ENCODE measurements around the gene DOCK9.
"Not testable (repeated sequence)": the region's sequence is repeated elsewhere in the genome, so short reads cannot be mapped to it uniquely, and the experiment has no call there.

DOCK9 gene

DNA sequence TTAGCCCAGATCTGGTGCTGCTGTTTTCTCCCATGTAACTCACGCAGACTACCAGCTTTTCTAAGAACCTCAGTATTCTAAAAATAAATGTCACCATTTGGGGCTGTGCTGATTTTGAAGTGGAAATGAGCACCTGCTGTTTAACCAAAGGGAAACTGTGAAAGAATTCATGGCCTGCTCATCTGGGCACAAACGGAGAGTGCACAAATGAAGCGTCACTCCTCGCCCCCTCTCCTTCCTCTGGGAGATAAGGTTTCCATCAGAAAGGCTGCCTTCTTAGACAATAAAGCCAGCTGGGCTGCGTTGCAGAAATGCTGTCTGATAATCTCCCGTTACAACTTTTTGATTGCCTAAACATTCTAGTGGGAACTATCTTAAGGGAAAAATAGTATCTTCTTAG, 151.7 kb downstream of the DOCK9 start:
- H3K36me3 Mint-ChIP-seq (ENCODE audit: low read depth), result peaks cover 88% of the 10 kb centered on the region
- DNase-seq, result no peak
- H3K4me1 Mint-ChIP-seq (ENCODE audit: low read depth), result peaks cover 12% of the 10 kb centered on the region
- H3K27me3 Mint-ChIP-seq, result no peaks in the 10 kb centered on the region
- H3K27ac Mint-ChIP-seq, result no peak overlapping the region
- H3K9me3 Mint-ChIP-seq, result no peaks in the 10 kb centered on the region
- no peak overlapping the region for H3K4me3 Mint-ChIP-seq

DNA sequence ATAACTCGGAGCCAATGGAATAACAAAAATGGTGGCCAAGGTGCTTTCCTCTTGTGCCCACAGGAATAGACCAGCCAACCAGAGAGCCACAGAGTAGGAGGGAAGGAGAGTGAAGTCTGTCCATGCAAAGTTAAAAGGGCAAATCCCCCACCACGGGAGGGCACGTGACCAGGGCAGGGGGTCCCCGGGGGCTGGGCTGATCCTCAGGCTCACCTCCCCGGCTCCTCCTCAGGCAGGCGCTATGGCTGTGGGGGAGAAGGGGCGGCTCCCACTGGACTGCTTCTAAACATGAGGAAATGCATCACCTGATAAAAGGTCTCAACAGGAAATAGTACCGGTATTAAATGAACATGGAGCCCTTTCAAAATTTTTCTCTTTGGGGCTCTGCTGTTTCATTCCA, 152.2 kb downstream of the DOCK9 start:
- no peak overlapping the region for H3K27ac Mint-ChIP-seq
- no peak for DNase-seq
- H3K36me3 Mint-ChIP-seq (ENCODE audit: low read depth), result peaks cover 88% of the 10 kb centered on the region
- no peaks in the 10 kb centered on the region for H3K27me3 Mint-ChIP-seq
- no peaks in the 10 kb centered on the region for H3K9me3 Mint-ChIP-seq
- no peak overlapping the region for H3K4me3 Mint-ChIP-seq
- H3K4me1 Mint-ChIP-seq (ENCODE audit: low read depth), result peaks cover 12% of the 10 kb centered on the region

DNA sequence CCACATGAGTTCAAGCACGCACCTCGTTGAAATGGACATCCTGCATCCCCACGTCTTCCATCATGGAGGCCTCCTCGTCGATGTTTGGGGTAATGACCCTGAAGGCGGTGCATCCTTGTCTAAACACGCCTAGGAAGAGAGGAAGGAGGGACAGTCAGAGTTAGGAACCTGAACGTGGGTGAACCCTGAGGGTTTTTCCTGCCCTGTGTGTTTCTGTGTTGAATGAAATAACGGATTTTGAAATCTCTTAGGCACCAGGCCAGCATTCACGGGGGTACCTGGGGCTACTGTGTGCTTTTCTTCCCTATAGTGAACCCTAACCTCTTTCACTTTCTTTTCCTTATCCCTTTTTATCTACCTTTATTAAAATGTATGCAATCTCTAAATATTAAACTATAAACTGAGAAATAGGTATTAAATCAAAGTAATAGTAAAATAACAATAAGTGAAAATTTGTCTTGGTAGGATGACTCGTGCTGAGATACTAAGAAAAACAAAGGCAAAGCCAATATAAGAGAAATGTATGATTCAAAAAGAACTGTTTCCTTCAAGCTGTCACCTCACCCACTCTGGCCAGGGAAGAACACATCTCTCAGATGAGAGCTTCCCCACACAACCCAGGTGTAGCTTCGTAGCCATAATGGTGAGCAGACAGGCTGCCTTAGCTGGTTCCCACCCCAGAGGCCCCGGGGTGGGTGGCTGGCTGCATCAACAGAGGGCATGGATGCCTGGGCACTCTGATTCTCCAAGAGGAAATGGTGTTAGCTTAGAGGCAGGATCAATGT, 153.3 kb downstream of the DOCK9 start:
- no peaks in the 10 kb centered on the region for H3K9me3 Mint-ChIP-seq
- no peak for DNase-seq
- peaks cover 88% of the 10 kb centered on the region for H3K36me3 Mint-ChIP-seq (ENCODE audit: low read depth)
- H3K27ac Mint-ChIP-seq, result peak overlapping the region; percentile 16
- no peaks in the 10 kb centered on the region for H3K27me3 Mint-ChIP-seq
- H3K4me3 Mint-ChIP-seq, result no peak overlapping the region
- peaks cover 12% of the 10 kb centered on the region for H3K4me1 Mint-ChIP-seq (ENCODE audit: low read depth)

DNA sequence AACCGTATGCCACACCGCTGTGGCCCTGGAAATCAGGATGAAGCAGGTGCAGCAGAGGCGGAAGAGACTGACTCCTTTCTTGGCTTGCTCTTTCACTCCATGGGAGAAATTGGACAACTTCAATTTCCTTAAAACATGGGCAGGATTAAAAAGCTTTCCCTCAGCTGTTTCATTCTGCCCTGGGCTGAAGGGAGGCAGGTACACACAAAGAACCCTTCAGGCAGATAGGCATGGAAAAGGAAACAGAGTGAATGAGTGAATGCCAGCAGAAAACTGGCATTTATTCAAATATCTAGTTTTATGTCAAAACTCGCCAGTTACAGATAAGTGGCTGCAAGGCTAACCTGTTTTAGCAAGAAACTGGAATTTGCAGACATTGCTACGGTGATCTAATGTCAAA, 154.4 kb downstream of the DOCK9 start:
- Mint-ChIP-seq H3K4me3 (no peak overlapping the region), H3K4me1 (ENCODE audit: low read depth) (peaks cover 12% of the 10 kb centered on the region), H3K36me3 (ENCODE audit: low read depth) (peaks cover 86% of the 10 kb centered on the region), H3K9me3 (no peaks in the 10 kb centered on the region), H3K27ac (no peak overlapping the region), H3K27me3 (no peaks in the 10 kb centered on the region)
- DNase-seq, result no peak

DNA sequence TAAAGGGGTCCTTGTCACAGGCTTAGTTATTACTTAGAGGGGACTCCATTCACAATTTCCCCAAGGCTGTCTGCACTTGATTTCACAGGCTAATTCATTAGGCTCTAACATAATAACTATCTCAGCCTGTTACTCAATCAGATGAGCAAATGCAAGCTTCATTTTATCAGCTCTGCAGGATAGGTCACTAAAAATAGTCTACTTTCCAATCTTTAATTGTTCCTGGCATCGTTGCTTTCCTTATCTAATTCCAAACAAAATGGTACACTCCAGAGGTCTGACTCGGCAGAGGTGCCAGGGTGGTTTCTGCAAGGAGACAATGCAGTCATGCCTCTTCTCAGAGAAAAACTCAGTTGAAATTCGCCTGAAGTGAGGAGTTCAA, 155.6 kb downstream of the DOCK9 start:
- H3K27ac Mint-ChIP-seq, result no peak overlapping the region
- H3K36me3 Mint-ChIP-seq (ENCODE audit: low read depth), result peaks cover 82% of the 10 kb centered on the region
- no peak for DNase-seq
- no peaks in the 10 kb centered on the region for H3K9me3 Mint-ChIP-seq
- H3K27me3 Mint-ChIP-seq, result no peaks in the 10 kb centered on the region
- no peak overlapping the region for H3K4me3 Mint-ChIP-seq
- peaks cover 12% of the 10 kb centered on the region for H3K4me1 Mint-ChIP-seq (ENCODE audit: low read depth)

DNA sequence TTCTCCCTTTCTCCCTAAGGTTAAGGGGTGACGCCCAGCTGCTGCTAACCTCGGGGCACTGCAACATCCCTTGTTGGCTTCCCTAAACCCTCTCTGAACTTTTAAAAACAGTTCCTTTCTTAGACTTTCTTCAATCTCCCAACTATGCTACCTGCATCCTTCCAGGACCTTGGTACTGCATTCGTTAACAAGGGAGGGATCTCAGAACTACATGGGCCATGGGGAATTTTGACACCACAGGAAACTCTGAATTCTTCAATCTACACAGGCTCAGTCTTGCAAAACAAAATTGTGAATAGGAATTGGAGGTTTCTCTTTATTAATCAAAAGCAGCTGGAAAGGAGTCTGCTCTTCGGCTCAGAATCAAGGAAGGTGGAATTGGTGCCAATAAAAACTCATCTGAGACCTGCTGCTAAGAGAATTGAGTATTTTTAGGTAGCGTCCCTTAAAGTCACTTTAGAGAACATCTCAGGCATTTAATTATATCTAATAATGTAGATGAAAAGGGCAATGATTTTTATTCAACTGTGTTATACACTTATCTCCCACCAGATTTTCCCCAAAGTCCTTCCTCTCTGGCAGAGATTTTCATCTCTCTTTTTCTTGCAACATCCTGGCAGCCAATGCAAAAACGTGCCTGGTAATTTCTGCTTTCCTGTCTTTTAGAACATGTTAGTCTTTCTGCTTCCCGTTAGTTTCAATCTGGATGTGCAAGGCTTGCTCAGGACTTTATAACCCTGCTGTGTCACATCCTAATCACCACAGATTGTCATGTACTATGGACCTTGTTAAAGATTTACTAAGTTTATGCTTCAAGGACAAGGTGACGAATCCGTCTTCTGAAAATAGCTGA, 156.3 kb downstream of the DOCK9 start:
- peaks cover 10% of the 10 kb centered on the region for H3K4me1 Mint-ChIP-seq (ENCODE audit: low read depth)
- H3K27ac Mint-ChIP-seq, result no peak overlapping the region
- no peak overlapping the region for H3K4me3 Mint-ChIP-seq
- no peaks in the 10 kb centered on the region for H3K27me3 Mint-ChIP-seq
- peaks cover 86% of the 10 kb centered on the region for H3K36me3 Mint-ChIP-seq (ENCODE audit: low read depth)
- no peaks in the 10 kb centered on the region for H3K9me3 Mint-ChIP-seq
- DNase-seq, result no peak

DNA sequence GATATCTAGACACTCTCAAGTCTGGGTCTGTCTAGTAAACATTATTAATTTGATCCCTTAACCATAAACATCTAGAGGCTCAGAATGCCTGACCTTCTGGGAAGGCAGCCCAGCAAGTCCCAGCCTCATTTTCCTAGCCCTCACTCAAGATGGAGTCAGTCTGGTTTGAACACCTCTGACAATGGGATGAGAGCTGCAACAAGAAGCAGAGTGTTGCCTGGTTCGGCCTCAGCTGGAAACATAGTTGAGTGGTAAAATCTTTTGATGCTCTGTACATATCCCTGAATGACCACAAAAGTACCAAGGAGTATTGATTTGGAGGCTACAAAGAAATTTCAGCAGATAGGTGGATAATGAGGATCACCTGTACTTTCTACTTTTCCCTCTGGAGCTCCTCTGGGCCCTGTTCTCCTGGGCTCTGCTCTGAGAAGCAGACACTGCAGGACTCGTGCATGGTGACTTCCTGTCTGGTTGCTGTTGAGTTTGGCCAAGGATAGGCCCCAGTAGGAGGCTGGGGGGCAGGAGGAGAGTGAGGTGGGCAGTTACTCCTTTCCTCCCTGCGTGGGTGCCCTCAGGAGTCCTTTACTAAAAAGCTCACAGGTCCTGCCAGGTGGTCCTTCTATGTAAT, 157.0 kb downstream of the DOCK9 start:
- no peak for DNase-seq
- H3K27me3 Mint-ChIP-seq, result no peaks in the 10 kb centered on the region
- H3K36me3 Mint-ChIP-seq (ENCODE audit: low read depth), result peaks cover 86% of the 10 kb centered on the region
- no peaks in the 10 kb centered on the region for H3K9me3 Mint-ChIP-seq
- H3K4me3 Mint-ChIP-seq, result no peak overlapping the region
- H3K4me1 Mint-ChIP-seq (ENCODE audit: low read depth), result peaks cover 5% of the 10 kb centered on the region
- H3K27ac Mint-ChIP-seq, result no peak overlapping the region

DNA sequence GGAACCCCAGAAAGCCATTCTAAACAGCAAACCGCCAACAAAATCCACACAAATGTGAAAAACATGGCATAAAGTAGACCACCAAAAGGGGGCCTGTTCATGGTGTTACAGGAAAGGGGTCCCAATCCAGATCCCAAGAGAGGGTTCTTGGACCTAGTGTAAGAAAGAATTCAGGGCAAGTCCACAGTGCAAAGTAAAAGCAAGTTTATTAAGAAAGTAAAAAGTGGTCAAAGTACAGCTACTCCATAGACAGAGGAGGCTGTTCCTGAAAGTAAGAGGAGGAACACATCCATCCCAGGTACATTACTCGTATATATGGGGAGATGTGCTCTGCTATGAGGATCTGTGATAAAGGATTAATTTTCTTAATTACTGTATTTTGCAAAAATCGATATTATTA, 157.6 kb downstream of the DOCK9 start:
- H3K27me3 Mint-ChIP-seq, result no peaks in the 10 kb centered on the region
- H3K9me3 Mint-ChIP-seq, result no peaks in the 10 kb centered on the region
- no peak overlapping the region for H3K27ac Mint-ChIP-seq
- H3K36me3 Mint-ChIP-seq (ENCODE audit: low read depth), result peaks cover 84% of the 10 kb centered on the region
- no peak for DNase-seq
- H3K4me3 Mint-ChIP-seq, result no peak overlapping the region
- H3K4me1 Mint-ChIP-seq (ENCODE audit: low read depth), result peaks cover 5% of the 10 kb centered on the region

DNA sequence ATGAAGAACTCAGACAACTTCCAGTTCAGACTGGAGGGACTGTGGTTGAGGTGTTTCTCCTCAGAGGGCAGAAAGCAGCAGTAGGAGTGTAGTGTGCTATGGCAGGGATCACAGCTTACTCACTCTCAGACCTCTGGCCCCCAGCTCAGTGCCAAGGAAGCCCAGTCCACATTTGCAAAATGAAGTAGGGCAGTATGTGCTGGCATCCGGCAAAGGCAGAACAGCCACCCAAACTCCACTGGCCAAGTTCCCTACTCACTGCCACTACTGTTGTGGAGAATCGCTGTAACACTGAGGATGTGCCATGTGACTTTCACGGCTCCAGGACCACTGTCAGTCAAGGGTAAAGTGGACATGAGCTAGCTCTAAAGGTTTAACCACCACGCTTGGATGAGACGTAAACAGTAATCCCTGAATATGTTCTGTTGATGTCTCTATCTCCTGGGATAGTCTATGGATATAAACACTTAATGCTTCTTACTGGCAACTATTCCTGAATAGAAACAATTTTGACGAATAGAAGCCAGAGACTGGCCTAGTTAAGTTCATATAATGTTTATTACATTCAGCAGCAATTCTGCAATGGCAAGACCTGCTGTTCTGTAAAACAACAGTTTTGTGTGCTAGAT, 158.4 kb downstream of the DOCK9 start:
- Mint-ChIP-seq H3K9me3 (no peaks in the 10 kb centered on the region), H3K36me3 (ENCODE audit: low read depth) (peaks cover 76% of the 10 kb centered on the region), H3K4me1 (ENCODE audit: low read depth) (no peaks in the 10 kb centered on the region)

DNA sequence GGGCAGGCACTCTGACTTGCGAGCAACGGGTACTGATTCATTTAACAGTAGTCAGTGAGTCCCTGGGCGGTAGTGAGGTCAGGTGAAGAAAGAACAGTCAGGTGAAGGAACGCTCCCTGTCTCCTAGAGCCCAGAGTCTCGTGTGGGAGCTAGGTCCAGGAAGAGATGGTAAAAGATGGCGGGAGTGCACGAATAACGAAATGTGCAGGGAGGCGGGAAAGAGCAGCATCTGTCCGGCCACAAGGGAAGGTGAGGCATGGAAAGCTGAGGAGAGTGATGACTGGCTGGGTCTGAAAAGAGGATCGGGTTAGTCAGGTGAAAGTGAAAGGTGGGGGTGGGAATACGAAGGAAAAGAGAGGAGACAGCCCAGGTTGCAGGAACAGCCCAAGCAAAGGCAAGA, 161.5 kb downstream of the DOCK9 start:
- no peaks in the 10 kb centered on the region for H3K27me3 Mint-ChIP-seq
- H3K4me1 Mint-ChIP-seq (ENCODE audit: low read depth), result peaks cover 3% of the 10 kb centered on the region
- peaks cover 52% of the 10 kb centered on the region for H3K36me3 Mint-ChIP-seq (ENCODE audit: low read depth)
- H3K27ac Mint-ChIP-seq, result no peak overlapping the region
- no peak for DNase-seq
- H3K9me3 Mint-ChIP-seq, result no peaks in the 10 kb centered on the region
- H3K4me3 Mint-ChIP-seq, result no peak overlapping the region

More for the DNA sequence above, 158.4 kb downstream of the DOCK9 start:
- Mint-ChIP-seq H3K27ac (no peak overlapping the region), H3K4me3 (no peak overlapping the region), H3K27me3 (no peaks in the 10 kb centered on the region)
- DNase-seq, result no peak

DNA sequence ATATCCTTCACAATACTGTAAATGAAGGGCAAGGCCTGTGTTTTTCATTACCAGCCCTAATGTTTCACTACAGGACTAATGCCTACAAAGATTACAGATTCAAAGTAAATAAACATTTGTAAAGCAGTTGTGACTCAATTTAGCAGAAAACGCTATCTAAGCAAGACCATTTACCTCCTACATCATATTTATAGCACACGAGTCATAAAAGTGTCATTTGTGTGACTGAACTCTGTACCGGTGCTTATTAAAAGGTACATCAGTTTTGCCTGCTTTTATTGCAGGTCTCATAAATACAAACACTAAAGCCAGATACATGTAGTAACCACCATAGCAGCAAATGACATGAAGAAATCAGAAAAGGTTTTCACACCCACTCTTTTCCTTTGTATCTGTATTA, 163.9 kb downstream of the DOCK9 start:
- Mint-ChIP-seq H3K27me3 (no peaks in the 10 kb centered on the region), H3K27ac (no peak overlapping the region), H3K36me3 (ENCODE audit: low read depth) (peaks cover 46% of the 10 kb centered on the region), H3K9me3 (no peaks in the 10 kb centered on the region), H3K4me1 (ENCODE audit: low read depth) (peaks cover 3% of the 10 kb centered on the region), H3K4me3 (no peak overlapping the region)
- DNase-seq, result no peak

DNA sequence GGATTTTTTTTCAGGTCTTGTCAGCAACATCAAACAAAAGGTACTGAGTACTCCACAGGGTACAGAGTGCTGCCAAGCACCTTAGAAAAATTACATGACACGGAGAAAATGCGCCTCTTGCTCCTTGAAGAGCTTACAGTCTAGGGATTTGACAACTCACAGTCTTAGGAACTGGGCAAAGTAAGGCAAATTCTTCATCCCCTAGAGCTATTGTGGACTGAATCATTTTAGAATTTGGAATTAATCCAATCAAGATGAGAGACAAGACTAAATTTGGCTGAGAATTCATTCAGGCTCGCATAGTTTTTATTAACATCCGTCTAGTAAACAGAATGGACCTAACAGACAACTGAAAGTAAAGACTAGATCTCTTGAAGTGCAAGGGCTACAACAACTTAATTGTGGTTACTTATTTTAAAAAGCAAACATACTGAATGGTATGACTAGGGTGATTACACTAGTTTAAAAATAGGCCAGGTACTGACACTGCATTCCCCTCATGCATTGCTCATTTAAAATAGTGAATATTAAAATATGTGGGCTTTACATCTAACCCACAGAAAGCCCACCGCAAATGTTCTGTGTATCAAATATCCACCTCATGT, 165.6 kb downstream of the DOCK9 start:
- not testable (repeated sequence) for DNase-seq; H3K9me3 Mint-ChIP-seq; H3K27me3 Mint-ChIP-seq; H3K27ac Mint-ChIP-seq; H3K4me1 Mint-ChIP-seq (ENCODE audit: low read depth); H3K4me3 Mint-ChIP-seq
- H3K36me3 Mint-ChIP-seq (ENCODE audit: low read depth), result peaks cover 47% of the 10 kb centered on the region

DNA sequence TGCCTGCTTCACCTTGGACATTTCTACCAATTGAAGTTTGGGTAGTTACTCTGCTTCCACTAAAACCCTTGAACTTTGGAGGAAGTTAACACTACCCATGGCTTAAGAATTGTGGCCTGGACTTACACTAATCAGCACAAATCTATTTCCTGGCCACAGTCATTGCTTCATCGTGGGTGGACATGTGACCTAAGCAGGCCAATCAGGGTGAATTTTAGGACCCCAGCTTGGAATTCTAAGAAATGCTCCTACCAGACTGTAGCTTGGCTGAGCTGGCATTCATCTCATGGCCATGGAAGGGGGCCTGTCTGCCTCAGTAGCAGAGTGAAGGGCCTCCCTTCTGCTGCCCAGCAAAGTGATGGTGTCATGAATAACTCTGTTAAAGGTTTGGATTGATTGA, 167.1 kb downstream of the DOCK9 start:
- Mint-ChIP-seq H3K36me3 (ENCODE audit: low read depth) (peaks cover 46% of the 10 kb centered on the region), H3K27me3 (no peaks in the 10 kb centered on the region), H3K4me1 (ENCODE audit: low read depth) (peaks cover 3% of the 10 kb centered on the region), H3K27ac (no peak overlapping the region), H3K9me3 (no peaks in the 10 kb centered on the region), H3K4me3 (no peak overlapping the region)
- no peak for DNase-seq

DNA sequence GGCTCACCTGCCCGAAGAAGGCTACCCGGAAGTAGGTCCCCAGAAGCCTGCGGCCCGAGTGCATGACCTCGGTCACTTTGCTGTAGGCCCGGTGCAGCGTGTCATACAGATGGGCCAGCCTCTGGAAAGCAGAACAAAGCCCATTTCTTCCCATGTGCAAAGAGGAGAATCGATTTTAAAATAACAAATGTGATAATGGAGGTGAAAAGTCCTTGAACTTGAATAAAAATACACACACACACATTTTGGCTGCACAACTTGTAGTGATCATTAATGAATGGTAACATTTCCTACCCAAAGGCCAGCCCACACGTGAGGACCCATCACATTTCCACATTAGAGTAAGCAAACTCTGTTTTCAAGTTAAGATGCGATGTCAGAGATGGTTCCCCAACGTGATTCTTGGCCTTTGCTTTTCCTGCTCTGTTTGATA, 168.5 kb downstream of the DOCK9 start:
- Mint-ChIP-seq H3K27me3 (no peaks in the 10 kb centered on the region), H3K4me3 (no peak overlapping the region), H3K4me1 (ENCODE audit: low read depth) (peaks cover 3% of the 10 kb centered on the region), H3K36me3 (ENCODE audit: low read depth) (peaks cover 58% of the 10 kb centered on the region), H3K9me3 (no peaks in the 10 kb centered on the region), H3K27ac (no peak overlapping the region)
- no peak for DNase-seq
